ENCODE data around the gene MMP23B.

GRCh38 chr1:1602968-1603506 lies 28.9 kb upstream of the MMP23B start:
- TF ChIP-seq CTCF (IDR thresholded peaks at IDR 0.05) = no peak
- no peak for TF ChIP-seq POLR2A (IDR thresholded peaks at IDR 0.05)

All from esophagus squamous epithelium (tissue), 4 donors.